Measurements from ENCODE around the gene GJC1.
"Not testable (repeated sequence)": the region's sequence is repeated elsewhere in the genome, so short reads cannot be mapped to it uniquely, and the experiment has no call there.

GJC1 gene

GRCh38 chr17:44842748-44843147 is 12.7 kb upstream of the GJC1 start:
- DNase-seq, result no peak

DNA sequence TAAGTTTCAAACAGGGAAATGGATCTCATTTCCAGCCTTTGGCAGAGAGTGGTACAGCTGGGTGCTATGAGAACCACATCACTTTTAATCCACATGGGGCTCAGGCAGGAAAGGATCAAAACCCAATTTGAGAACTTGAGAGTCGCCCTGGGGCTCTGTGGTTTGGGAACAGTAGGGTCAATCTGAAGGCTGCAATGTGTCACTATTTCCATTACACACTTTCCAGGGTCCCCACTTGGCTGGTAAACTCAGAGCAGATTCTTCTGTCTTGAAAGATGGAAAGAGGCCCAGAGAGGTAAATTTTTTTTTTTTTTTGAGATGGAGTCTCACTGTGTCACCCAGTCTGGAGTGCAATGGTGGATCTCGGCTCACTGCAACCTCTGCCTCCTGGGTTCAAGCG is 10.8 kb upstream of the GJC1 start:
- no peak for DNase-seq

- DNase-seq, result no peak
Observed at GRCh38 chr17:44840274-44840673, 10.2 kb upstream of the GJC1 start.

DNA sequence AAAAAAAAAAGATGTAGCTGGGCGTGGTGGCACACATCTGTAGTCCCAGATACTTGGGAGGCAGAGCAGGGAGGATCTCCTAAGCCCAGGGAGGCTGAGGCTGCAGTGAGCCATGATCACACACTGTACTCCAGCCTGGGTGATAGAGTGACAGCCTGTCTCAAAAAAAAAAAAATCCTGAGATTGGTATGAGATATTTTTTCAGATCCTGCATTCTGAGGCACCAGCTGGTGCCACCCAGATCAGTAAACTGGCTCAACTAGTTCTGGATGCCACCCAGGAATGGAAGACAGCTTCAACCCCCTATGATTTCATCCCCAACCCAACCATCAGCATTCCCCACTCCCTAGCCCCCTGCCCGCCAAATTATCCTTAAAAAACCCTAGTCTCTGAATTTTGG is 7.1 kb upstream of the GJC1 start:
- DNase-seq, result no peak

GRCh38 chr17:44832805-44833204 is 2.7 kb upstream of the GJC1 start:
- DNase-seq, result no peak

GRCh38 chr17:44831371-44831770 is 1.3 kb upstream of the GJC1 start:
- no peak for DNase-seq

DNA sequence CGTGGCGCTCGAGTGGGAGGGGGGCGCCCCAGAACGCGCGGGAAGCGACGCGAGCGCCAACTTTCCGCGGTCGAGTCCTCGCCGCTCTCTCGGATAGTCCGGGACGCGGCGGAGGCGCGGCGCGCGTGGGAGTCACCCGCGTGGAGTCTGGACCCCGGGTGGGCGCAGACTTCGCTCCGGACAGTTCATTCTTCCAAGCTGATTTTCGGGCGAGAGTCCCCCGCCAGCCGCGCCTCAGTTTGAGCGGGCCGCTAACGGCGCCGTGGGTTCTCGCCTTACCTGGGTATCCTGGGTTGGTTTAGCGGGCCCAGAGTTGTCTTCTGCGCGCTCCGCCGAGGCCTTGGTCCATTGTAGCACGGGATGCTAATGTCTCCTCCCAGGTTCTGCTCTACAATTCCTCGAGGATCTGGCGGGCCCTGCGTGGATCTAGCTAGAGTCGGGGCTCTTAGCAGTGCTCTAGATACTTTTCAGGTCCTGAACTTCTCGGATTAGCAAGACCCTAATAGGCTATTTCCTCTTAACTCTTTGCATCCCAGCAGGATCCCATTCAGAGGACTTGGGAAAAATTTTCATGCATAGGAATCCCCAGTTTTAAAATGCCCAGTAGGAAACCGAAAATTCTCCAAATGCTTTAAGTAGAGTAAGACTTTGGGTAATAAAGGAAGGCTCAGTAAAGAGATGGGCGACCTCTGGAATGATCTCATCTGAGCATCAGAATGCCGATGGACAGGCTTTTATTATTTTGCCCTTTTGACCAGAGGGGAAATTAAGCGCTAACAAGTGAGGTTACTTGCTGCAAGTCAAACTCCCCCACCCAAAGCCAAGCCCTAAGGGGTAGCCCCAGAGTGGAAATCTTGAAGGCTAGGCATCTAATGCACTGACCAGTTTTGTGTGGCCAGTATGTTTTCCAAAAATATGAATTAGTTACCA is 537 bp upstream of the GJC1 start:
- DNase-seq, result no peak

DNA sequence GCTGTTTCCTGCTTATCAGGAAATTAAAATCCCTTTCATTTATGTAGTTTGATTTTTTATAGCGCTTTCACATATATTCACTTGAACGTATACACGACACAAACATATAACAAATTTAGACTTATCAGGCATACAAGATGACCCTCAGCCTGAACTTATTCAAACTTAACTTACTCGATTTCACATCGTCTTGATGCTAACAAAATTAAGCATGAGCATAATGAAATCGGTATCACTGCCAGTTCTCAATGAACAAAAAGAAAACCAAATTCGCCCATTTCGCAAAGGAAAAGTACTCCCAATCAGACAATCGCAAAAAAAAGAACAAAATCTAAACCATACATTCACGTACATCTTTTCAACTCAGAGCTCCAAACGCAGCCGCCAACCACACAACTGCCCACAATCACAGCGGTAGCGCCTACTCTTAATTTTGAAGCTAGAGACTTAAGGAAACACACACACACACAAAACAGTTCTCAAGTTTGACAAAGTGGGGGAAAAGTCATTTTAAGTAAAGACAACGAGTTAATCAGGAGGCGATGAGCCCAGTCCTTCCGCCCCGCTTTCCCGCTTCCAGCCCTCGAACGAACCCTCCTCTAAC is 1.1 kb downstream of the GJC1 start:
- DNase-seq, result no peak

GRCh38 chr17:44827863-44828262 is 2.2 kb downstream of the GJC1 start:
- DNase-seq, result no peak

DNA sequence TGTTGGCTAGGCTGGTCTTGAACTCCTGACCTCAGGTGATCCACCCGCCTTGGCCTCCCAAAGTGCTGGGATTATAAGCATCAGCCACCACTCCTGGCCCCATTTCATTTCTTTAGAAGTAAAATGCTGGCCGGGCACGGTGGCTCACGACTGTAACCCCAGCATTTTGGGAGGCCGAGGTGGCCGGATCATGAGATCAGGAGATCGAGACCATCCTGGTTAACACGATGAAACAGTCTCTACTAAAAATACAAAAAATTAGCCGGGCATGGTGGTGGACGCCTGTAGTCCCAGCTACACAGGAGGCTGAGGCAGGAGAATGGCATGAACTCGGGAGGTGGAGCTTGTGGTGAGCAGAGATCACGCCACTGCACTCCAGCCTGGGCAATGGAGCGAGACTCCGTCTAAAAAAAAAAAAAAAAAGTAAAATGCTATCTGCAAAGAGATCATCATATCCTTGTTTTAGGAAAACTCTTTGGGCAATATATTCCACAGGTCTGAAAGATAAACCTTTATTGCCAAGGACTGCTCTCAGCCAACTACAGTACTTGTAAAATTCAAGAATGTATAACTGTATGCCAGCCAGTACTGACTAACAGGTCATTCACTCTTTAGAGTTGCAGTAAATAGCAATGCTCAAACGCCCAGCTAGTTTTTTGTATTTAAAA is 3.8 kb downstream of the GJC1 start:
- no peak for DNase-seq

DNA sequence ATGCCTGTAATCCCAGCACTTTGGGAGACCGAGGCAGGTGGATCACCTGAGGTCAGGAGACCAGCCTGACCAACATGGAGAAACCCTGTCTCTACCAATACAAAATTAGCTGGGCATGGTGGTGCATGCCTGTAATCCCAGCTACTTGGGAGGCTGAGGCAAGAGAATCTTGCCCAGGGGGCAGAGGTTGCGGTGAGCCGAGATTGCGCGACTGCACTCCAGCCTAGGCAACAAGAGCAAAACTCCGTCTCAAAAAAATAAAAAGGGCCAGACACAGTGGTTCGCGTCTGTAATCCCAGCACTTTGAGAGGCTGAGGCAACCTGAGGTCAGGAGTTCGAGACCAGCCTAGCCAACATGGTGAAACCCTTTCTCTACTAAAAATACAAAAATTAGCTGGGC is 4.9 kb downstream of the GJC1 start:
- not testable (repeated sequence) for DNase-seq

DNA sequence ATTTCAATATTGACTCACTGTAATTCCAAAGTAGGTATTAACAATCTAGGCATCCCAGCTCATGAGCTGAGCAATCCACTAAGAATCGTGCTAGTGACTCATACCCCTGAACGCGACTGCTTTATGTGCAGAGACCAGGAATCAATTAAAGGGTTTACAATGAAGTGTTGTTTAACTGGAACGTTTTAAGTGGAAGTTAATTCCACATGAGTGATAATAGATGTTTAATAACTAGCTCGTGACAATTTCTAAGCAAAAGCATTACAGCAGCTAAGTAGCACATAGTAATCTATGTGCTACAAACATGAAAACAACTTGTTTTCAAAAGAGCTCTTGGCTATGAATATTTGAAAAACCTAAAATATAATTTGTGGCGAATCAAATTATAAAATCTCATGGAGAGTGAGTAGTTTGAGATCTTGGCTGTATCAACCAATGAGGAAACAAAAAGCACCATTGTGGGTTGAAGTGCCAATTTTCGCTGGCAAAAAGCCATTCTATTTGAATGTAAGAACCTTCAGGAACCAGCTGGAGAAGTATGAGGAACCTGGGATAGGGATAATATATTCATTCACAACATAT is 9.4 kb downstream of the GJC1 start:
- DNase-seq, result no peak

- not testable (repeated sequence) for DNase-seq
Observed at GRCh38 chr17:44818508-44818907, 11.6 kb downstream of the GJC1 start.

DNA sequence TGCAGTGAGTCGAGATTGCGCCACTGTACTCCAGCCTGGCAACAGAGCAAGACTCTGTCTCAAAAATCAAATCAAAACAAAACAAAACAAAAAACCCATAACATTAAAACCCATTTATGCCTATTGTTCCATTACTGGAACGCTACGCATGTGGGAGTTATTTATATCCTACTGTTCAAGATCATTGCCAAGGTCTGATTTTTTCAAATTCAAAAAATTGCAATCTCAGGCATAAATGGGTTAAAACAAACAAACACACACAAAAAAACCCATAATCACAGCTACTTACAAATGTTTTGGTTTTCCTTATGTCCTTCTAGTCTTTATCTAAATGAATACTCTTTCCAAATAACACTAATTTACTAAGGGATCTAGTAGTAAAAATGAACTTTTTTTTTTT is 17.8 kb downstream of the GJC1 start:
- DNase-seq, result no peak

DNA sequence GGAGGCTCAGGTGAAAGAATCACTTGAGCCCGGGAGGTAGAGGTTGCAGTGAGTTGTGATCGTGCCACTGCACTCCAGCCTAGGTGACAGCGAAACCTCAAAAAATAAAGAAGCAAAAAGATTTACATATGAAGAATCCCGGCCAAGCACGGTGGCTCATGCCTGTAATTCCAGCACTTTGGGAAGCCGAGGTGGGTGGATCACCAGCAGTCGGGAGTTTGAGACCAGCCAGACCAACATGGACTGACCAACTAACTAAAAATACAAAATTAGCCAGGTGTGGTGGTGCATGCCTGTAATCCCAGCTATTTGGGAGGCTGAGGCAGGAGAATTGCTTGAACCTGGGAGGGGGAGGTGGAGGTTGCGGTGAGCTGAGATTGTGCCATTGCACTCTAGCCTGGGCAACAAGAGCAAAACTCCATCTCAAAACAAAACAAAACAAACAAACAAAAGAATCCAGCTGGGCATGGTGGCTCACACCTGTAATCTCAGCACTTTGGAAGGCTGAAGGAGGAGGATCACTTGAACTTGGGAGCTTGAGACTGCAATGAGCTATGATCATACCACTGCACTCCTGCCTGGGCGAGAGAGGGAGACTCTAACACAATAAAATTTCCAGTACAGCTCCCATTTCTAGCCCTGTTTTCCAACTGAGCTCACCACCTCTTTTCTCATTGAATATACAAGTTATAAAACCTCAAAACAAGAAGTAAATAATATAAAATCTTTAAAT is 21.3 kb downstream of the GJC1 start:
- DNase-seq, result not testable (repeated sequence)

DNA sequence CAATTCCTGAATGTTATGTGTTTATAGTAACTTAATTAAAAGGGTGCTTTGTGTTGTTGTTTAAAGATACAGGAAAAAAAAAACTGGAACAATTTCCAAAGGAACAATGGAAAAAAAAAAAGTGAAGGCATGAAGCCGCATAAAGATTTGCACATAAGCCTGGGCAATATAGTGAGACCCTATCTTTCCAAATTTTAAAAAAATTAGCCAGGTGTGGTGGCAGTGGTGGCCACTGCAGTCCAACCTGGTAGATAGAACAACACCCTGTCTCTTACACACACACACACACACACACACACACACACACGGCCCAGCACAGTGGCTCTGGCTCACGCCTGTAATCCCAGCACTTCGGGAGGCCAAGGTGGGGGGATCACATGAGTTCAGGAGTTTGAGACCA is 21.9 kb downstream of the GJC1 start:
- no peak for DNase-seq

GRCh38 chr17:44807817-44808155 is 22.3 kb downstream of the GJC1 start:
- DNase-seq, result no peak

DNA sequence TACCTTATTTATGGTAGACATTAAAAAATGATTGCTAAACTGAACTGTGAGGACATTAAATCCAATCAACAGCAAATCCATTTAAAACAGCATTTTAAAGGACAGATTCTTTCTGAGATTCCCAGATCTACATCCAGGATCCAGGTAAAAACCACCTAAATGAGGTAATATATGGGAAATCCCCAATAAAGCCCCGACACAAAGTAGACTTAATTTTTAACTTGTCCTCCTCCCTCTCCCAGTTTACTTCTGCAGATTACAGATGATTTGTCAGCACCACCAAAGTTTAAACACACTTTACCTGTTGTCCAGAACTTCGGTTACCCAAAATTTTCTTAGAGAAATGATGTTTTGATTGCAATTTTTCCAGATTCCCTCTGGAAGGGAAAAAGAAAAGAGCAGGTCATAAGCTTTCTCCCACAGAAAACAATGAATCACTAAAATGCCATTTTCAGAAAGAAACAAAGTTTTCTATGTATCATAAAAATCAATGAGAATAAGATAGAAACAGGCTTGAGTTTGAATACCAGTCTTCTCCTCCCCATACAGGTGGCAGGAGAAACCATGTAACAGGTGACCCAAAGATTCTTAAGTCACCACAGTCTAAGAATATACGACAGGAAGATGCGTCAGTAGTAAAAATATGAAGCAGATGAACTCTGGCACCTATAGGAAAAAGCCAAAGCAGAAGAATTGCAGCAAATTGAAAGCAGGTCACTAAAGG is 22.8 kb downstream of the GJC1 start:
- DNase-seq, result no peak

- DNase-seq, result no peak
Observed at GRCh38 chr17:44804302-44805089, 25.6 kb downstream of the GJC1 start.

DNA sequence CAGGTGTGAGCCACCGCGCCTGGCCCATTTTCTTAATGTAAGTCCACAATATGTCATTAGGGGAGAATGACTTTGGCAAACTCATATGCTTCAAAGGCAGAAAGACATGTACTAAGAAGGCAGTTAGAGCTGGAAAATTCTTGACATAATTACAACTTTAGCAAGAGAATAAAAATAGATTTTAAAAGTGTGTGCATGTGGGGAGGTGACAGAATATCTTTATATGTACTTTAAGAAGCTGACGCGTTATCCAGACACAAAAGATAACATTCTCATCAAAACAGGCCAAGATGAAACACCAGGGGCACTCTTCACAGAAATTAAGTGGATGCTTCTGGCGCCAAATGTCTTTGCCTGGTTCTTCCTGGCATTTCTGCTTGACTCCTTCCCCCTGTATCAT is 28.2 kb downstream of the GJC1 start:
- no peak for DNase-seq

- no peak for DNase-seq
Observed at GRCh38 chr17:44798356-44798755, 31.7 kb downstream of the GJC1 start.
